Thyroid gland (tissue), 4 donors: ENCODE data around the gene FGD1. TPM values are rescaled to one million over a fixed set of nuclear protein-coding genes. Genes with fewer than 3 reads are reported as not detected.

ENCODE experiments used
- total RNA-seq, 4 donors: library from RNA; depleted of rRNA; stranded (reverse); fragments of >200 nt; gene quantifications; one replicate each; pipeline ENCODE4 v1.2.3, GENCODE V29; 2016

Gene FGD1
- total RNA-seq, 4 donors from 2014 or later = 3.0 to 7.1 (median 4.2) TPM

Other genes with a start within 250 kb of the FGD1 start
- gene WNK3, start 138.2 kb downstream of the FGD1 start, total RNA-seq = 1 to 10 TPM; 2.3 to 7.0 (median 4.6) TPM
- 10 to 100 TPM; 27.9 to 39.0 (median 34.3) TPM for gene TSR2, start 55.8 kb downstream of the FGD1 start, total RNA-seq
- gene GNL3L, start 34.0 kb upstream of the FGD1 start, total RNA-seq = 10 to 100 TPM; 38.0 to 57.1 (median 51.6) TPM